GM23338 (cell line): ENCODE measurements around the gene SYT9.

Experiments
- EZH2 ChIP-seq: fragments of 200-600 bp; sonication (generic); IDR thresholded peaks from one replicate; pipeline ENCODE4 v1.8.0; 2017; ENCODE audit warnings: antibody characterized with exemption, mild to moderate bottlenecking, low read depth; ENCODE audit not compliant: unreplicated experiment
- EZH2phosphoT487 ChIP-seq: fragments of 200-600 bp; sonication (generic); IDR thresholded peaks from one replicate; pipeline ENCODE4 v1.8.1; 2018; ENCODE audit warnings: antibody characterized with exemption; ENCODE audit not compliant: unreplicated experiment
- POLR2AphosphoS5 ChIP-seq: IDR thresholded peaks from 2 replicates; pipeline ENCODE4 v1.6.1; 2016; ENCODE audit warnings: antibody characterized with exemption, low read depth
- ZNF331 ChIP-seq: fragments of 250-450 bp; sonication (Bioruptor Pico); IDR thresholded peaks from 2 replicates; pipeline ENCODE4 v1.5.0; 2020; ENCODE audit warnings: low read depth, mild to moderate bottlenecking, moderate library complexity
- TF ChIP-seq, protein P1 (sequence below), 2 experiments: fragments of 200-600 bp in 1 of 2; sonication (generic) in 1 of 2; conservative IDR thresholded peaks; 2 replicates each; pipeline versions ENCODE4 v1.5.1 to v1.6.1; 2016 to 2017; ENCODE audit warnings: antibody characterized with exemption in 2 of 2, low read depth in 2 of 2, mild to moderate bottlenecking in 2 of 2, moderate library complexity in 1 of 2
- TF ChIP-seq, protein P2 (sequence below): IDR thresholded peaks from one replicate; pipeline ENCODE4 v1.6.1; 2018; ENCODE audit warnings: antibody characterized with exemption; ENCODE audit not compliant: unreplicated experiment
- TF ChIP-seq, protein P3 (sequence below): fragments of 250-450 bp; sonication (Bioruptor Pico); IDR thresholded peaks from 2 replicates; pipeline ENCODE4 v1.5.0; 2020; ENCODE audit warnings: mild to moderate bottlenecking, moderate library complexity

DNA sequence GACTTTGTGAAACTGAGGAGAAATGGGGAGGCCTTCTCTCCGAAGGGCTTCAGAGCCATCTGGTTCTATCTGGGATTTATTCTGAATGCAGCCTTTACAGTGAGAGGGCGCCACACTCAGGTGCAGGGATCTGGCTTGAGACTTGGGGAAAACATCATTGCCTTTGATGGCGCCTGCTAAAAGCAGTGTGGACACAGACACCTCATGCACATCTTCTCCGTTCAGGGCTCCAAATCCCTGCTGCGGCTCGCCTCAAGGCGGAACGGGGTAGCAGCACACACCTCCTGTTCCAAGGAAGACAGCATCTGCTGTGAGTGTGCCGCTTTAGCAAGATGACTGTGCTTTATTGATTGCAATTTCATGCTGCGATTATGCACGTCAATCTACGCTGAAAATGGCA lies 196.5 kb downstream of the SYT9 start:
- TF ChIP-seq, protein P1, sequence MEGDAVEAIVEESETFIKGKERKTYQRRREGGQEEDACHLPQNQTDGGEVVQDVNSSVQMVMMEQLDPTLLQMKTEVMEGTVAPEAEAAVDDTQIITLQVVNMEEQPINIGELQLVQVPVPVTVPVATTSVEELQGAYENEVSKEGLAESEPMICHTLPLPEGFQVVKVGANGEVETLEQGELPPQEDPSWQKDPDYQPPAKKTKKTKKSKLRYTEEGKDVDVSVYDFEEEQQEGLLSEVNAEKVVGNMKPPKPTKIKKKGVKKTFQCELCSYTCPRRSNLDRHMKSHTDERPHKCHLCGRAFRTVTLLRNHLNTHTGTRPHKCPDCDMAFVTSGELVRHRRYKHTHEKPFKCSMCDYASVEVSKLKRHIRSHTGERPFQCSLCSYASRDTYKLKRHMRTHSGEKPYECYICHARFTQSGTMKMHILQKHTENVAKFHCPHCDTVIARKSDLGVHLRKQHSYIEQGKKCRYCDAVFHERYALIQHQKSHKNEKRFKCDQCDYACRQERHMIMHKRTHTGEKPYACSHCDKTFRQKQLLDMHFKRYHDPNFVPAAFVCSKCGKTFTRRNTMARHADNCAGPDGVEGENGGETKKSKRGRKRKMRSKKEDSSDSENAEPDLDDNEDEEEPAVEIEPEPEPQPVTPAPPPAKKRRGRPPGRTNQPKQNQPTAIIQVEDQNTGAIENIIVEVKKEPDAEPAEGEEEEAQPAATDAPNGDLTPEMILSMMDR (conservative IDR thresholded peaks at IDR 0.05; ENCODE audit: low read depth in 2 of 2): peak; percentile 51 to 74
- TF ChIP-seq EZH2phosphoT487 (no peak), EZH2 (no peak), POLR2AphosphoS5 (no peak), ZNF331 (no peak)
- TF ChIP-seq, protein P2, sequence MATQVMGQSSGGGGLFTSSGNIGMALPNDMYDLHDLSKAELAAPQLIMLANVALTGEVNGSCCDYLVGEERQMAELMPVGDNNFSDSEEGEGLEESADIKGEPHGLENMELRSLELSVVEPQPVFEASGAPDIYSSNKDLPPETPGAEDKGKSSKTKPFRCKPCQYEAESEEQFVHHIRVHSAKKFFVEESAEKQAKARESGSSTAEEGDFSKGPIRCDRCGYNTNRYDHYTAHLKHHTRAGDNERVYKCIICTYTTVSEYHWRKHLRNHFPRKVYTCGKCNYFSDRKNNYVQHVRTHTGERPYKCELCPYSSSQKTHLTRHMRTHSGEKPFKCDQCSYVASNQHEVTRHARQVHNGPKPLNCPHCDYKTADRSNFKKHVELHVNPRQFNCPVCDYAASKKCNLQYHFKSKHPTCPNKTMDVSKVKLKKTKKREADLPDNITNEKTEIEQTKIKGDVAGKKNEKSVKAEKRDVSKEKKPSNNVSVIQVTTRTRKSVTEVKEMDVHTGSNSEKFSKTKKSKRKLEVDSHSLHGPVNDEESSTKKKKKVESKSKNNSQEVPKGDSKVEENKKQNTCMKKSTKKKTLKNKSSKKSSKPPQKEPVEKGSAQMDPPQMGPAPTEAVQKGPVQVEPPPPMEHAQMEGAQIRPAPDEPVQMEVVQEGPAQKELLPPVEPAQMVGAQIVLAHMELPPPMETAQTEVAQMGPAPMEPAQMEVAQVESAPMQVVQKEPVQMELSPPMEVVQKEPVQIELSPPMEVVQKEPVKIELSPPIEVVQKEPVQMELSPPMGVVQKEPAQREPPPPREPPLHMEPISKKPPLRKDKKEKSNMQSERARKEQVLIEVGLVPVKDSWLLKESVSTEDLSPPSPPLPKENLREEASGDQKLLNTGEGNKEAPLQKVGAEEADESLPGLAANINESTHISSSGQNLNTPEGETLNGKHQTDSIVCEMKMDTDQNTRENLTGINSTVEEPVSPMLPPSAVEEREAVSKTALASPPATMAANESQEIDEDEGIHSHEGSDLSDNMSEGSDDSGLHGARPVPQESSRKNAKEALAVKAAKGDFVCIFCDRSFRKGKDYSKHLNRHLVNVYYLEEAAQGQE: no peak
- TF ChIP-seq, protein P3, sequence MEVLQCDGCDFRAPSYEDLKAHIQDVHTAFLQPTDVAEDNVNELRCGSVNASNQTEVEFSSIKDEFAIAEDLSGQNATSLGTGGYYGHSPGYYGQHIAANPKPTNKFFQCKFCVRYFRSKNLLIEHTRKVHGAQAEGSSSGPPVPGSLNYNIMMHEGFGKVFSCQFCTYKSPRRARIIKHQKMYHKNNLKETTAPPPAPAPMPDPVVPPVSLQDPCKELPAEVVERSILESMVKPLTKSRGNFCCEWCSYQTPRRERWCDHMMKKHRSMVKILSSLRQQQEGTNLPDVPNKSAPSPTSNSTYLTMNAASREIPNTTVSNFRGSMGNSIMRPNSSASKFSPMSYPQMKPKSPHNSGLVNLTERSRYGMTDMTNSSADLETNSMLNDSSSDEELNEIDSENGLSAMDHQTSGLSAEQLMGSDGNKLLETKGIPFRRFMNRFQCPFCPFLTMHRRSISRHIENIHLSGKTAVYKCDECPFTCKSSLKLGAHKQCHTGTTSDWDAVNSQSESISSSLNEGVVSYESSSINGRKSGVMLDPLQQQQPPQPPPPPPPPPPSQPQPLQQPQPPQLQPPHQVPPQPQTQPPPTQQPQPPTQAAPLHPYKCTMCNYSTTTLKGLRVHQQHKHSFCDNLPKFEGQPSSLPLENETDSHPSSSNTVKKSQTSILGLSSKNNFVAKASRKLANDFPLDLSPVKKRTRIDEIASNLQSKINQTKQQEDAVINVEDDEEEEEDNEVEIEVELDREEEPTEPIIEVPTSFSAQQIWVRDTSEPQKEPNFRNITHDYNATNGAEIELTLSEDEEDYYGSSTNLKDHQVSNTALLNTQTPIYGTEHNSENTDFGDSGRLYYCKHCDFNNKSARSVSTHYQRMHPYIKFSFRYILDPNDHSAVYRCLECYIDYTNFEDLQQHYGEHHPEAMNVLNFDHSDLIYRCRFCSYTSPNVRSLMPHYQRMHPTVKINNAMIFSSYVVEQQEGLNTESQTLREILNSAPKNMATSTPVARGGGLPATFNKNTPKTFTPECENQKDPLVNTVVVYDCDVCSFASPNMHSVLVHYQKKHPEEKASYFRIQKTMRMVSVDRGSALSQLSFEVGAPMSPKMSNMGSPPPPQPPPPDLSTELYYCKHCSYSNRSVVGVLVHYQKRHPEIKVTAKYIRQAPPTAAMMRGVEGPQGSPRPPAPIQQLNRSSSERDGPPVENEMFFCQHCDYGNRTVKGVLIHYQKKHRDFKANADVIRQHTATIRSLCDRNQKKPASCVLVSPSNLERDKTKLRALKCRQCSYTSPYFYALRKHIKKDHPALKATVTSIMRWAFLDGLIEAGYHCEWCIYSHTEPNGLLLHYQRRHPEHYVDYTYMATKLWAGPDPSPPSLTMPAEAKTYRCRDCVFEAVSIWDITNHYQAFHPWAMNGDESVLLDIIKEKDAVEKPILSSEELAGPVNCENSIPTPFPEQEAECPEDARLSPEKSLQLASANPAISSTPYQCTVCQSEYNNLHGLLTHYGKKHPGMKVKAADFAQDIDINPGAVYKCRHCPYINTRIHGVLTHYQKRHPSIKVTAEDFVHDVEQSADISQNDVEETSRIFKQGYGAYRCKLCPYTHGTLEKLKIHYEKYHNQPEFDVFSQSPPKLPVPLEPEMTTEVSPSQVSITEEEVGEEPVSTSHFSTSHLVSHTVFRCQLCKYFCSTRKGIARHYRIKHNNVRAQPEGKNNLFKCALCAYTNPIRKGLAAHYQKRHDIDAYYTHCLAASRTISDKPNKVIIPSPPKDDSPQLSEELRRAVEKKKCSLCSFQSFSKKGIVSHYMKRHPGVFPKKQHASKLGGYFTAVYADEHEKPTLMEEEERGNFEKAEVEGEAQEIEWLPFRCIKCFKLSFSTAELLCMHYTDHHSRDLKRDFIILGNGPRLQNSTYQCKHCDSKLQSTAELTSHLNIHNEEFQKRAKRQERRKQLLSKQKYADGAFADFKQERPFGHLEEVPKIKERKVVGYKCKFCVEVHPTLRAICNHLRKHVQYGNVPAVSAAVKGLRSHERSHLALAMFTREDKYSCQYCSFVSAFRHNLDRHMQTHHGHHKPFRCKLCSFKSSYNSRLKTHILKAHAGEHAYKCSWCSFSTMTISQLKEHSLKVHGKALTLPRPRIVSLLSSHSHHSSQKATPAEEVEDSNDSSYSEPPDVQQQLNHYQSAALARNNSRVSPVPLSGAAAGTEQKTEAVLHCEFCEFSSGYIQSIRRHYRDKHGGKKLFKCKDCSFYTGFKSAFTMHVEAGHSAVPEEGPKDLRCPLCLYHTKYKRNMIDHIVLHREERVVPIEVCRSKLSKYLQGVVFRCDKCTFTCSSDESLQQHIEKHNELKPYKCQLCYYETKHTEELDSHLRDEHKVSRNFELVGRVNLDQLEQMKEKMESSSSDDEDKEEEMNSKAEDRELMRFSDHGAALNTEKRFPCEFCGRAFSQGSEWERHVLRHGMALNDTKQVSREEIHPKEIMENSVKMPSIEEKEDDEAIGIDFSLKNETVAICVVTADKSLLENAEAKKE (CRISPR knock-in tag): no peak
